GM12875 (cell line): Measurements from ENCODE around the gene STXBP3.
"Not testable (repeated sequence)": the region's sequence is repeated elsewhere in the genome, so short reads cannot be mapped to it uniquely, and the experiment has no call there.

Experiments
- H3K4me3 ChIP-seq: one replicate; pipeline ENCODE4 v1.5.1; 2011; ENCODE audit warnings: low read depth, low read length, control low read depth
- TF ChIP-seq, protein P1 (sequence below): IDR thresholded peaks from 2 replicates; pipeline ENCODE4 v1.5.1; 2011; ENCODE audit warnings: low read depth, mild to moderate bottlenecking, control low read depth, inconsistent platforms, low read length, moderate library complexity, borderline replicate concordance; ENCODE audit not compliant: insufficient read depth

The STXBP3 gene, protein sequence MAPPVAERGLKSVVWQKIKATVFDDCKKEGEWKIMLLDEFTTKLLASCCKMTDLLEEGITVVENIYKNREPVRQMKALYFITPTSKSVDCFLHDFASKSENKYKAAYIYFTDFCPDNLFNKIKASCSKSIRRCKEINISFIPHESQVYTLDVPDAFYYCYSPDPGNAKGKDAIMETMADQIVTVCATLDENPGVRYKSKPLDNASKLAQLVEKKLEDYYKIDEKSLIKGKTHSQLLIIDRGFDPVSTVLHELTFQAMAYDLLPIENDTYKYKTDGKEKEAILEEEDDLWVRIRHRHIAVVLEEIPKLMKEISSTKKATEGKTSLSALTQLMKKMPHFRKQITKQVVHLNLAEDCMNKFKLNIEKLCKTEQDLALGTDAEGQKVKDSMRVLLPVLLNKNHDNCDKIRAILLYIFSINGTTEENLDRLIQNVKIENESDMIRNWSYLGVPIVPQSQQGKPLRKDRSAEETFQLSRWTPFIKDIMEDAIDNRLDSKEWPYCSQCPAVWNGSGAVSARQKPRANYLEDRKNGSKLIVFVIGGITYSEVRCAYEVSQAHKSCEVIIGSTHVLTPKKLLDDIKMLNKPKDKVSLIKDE

DNA sequence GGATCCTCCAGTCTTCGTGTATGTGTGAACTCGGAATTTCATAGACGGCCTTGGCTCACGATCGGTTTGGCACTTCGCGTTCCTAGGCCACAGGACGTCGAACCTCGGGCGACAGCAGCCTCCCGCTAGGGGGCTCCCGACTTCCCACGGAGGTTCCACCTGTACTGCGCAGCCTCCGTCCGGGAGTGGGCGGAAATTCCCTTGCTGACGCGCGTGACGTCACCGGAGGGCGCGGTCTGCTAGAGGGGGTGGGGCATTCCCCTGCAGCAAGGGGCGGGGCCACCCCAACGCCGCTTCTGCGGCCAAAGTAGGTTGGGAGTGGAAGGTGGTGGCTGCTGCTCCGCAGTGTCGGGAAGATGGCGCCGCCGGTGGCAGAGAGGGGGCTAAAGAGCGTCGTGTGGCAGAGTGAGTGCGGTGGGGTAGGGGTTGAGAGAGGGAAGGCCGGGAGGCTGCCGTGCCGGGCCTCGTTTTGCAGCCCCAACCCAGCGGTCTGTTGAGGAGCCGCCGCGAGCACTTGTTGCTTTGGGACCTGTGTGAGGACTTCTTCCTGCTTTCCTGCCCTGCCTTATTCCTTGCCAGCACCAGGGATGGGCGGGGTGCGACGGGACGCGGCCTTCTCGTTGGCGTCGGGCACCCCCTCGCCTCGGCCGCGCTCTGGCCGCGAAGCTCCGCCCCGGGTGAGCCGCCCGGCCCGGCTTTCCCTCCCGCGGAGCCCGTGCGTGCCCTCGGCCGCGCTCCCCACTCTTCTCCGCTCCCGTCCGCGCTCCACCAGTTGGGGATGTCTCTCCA lies at the start of gene STXBP3:
STXBP3 (plus strand) TSS at position 293 of the 789 bp plus-strand sequence; CDS start at position 357, 64 bp downstream.
- TF ChIP-seq, protein P1, sequence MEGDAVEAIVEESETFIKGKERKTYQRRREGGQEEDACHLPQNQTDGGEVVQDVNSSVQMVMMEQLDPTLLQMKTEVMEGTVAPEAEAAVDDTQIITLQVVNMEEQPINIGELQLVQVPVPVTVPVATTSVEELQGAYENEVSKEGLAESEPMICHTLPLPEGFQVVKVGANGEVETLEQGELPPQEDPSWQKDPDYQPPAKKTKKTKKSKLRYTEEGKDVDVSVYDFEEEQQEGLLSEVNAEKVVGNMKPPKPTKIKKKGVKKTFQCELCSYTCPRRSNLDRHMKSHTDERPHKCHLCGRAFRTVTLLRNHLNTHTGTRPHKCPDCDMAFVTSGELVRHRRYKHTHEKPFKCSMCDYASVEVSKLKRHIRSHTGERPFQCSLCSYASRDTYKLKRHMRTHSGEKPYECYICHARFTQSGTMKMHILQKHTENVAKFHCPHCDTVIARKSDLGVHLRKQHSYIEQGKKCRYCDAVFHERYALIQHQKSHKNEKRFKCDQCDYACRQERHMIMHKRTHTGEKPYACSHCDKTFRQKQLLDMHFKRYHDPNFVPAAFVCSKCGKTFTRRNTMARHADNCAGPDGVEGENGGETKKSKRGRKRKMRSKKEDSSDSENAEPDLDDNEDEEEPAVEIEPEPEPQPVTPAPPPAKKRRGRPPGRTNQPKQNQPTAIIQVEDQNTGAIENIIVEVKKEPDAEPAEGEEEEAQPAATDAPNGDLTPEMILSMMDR = peak; percentile 98
- peak within 1 kb of the TSS; percentile 100 for H3K4me3 ChIP-seq

DNA sequence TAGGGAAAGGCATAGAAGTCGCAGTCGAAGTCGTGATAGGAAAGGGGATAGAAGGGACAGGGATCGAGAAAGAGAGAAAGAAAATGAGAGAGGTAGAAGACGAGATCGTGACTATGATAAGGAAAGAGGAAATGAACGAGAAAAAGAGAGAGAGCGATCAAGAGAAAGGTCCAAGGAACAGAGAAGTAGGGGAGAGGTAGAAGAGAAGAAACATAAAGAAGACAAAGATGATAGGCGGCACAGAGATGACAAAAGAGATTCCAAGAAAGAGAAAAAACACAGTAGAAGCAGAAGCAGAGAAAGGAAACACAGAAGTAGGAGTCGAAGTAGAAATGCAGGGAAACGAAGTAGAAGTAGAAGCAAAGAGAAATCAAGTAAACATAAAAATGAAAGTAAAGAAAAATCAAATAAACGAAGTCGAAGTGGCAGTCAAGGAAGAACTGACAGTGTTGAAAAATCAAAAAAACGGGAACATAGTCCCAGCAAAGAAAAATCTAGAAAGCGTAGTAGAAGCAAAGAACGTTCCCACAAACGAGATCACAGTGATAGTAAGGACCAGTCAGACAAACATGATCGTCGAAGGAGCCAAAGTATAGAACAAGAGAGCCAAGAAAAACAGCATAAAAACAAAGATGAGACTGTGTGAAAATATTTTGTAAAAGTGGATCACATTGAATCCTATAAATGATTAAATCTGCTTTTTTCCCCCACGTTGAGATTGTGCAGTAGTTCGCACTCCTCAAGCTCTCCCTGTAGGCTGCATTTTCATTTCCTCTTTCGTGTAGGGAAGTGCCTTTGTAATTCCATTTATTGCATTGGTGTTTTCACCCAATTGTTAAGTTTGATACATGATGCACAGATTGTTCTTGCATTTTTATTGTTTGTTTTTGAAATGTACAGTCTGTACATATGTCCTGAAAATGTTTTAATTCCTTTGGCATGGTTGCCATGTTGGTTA lies 46.8 kb upstream of the STXBP3 start:
- H3K4me3 ChIP-seq = no peak overlapping the region
- TF ChIP-seq, protein P1 = no peak

DNA sequence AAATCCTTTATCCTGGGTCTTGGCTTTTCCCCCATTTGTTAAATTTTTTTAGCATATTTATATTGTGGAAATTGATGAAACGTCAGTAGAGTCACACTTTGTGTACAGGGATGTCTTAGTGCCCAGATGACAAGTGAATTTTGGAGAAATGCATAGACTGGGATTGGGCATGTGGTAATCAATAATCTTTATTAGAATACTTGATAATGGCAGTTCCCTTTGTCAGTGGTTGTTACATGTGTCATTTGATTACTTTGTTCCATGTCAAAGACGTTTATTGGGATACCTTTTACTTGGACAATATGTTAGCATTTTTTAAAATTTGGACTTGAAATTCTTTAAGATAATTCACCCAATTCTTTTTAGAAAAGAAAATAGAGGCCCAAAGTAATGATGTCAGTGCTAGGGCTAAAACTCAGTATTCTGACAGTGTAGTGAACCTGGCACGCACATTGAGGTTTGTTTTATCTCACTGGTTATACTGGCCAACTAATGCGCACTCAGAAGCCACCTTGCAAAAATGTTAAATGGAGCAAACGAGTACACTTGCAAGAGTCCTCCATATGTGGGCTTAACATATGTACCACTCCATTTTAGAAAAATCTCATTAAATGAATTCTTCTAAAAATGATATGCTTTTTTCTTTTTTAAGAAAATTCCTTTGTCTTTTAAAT lies 45.2 kb upstream of the STXBP3 start:
- no peak overlapping the region for H3K4me3 ChIP-seq
- TF ChIP-seq, protein P1 = no peak

DNA sequence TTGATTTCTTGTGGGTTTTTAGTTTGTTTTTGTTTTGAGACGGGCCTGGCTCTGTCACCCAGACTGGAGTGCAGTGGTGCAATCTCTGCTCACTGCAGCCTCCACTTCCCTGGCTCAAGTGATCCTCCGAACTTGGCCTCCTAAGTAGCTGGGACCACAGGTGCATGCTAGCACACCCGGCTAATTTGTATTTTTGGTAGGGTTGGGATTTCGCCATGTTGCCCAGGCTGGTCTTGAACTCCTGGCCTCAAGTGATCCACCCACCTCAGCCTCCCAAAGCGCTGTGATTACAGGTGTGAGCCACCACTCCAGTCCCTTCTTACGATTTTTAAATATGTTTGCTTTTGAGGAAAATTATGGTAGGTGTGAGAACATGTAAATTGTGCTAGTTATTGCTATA lies 44.4 kb upstream of the STXBP3 start:
- H3K4me3 ChIP-seq = not testable (repeated sequence)

DNA sequence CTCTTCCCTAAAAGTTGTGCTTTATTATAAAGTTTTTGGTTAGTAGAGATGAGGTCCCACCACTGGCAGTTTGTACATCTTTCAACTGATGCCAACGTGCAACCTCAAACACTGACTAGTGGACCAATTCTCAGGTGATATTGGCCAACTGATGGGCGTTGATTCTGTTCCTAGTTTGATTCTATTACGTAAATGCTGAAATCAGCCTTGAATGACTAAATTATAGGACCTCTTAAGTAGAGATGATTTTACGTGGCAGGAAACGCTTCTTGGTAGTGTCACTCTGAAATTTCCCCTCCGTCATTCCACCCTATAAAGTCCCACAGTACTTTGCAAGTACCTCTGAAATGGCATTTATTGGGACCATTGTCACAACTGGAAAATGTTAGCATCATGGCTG lies 42.5 kb upstream of the STXBP3 start:
- TF ChIP-seq, protein P1 = no peak
- no peak overlapping the region for H3K4me3 ChIP-seq

DNA sequence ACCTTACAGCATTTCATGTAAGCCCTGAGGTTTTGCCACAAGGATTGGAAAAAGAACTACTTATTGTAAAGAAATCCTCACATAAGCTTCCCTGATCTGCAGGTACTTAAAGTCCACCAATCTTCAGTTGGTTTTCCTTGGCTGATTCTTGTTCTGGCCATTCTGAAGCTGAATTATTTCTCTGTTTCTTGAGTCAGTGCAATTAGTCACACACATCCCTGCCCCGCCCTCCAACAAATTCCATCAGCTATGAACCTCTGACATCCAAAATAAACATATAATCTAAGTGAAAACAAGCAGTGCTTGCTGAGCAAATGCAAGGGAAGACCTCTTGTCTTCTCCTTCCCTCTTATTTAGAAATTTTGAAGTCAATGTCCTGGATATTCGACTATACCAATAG lies 42.0 kb upstream of the STXBP3 start:
- H3K4me3 ChIP-seq = no peak overlapping the region
- TF ChIP-seq, protein P1 = no peak
